ENCODE data around the gene DCUN1D2.
"Not testable (repeated sequence)": the region's sequence is repeated elsewhere in the genome, so short reads cannot be mapped to it uniquely, and the experiment has no call there.

DNA sequence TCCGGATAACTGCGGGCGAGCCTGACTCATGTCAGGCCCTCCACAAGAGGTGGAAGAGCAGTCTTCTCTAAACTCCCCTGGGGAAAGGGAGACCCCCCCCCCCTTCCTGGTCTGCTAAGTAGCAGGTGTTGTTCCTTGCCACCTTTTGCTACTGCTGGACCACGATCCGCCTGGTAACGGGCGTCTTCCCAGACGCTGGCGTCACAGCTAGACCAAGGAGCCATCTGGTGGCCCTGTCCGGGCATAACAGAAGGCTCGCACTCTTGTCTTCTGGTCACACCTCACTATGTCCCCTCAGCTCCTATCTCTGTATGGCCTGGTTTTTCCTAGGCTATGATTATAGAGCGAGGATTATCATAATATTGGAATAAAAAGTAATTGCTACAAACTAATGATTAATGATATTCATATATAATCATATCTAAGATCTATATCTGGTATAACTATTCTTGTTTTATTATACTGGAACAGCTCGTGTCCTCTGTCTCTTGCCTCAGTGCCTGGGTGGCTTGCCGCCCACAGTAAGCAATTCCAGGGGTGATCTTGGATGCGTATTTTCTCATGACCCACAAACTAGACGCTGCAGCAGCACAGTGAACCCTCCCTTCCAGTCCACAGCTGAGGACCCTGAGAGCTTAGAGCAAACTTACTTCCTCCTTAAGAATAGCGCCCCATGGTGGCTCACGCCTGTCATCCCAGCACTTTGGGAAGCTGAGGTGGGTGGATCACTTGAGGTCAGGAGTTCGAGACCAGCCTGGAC is 39.5 kb downstream of the DCUN1D2 start:
- TF ChIP-seq, protein P1, sequence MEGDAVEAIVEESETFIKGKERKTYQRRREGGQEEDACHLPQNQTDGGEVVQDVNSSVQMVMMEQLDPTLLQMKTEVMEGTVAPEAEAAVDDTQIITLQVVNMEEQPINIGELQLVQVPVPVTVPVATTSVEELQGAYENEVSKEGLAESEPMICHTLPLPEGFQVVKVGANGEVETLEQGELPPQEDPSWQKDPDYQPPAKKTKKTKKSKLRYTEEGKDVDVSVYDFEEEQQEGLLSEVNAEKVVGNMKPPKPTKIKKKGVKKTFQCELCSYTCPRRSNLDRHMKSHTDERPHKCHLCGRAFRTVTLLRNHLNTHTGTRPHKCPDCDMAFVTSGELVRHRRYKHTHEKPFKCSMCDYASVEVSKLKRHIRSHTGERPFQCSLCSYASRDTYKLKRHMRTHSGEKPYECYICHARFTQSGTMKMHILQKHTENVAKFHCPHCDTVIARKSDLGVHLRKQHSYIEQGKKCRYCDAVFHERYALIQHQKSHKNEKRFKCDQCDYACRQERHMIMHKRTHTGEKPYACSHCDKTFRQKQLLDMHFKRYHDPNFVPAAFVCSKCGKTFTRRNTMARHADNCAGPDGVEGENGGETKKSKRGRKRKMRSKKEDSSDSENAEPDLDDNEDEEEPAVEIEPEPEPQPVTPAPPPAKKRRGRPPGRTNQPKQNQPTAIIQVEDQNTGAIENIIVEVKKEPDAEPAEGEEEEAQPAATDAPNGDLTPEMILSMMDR (conservative IDR thresholded peaks at IDR 0.05; ENCODE audit: low read length): peak; percentile 53; the same call in 1 of the 2 replicates
- not testable (repeated sequence) for TF ChIP-seq EZH2phosphoT487 (IDR thresholded peaks at IDR 0.05; ENCODE audit: borderline replicate concordance, low read depth, low read length)
